OCI-LY1 (cell line): Measurements from ENCODE around the gene MYB.

ENCODE experiments used
- H2AFZ ChIP-seq: fragments of 200-600 bp; sonication (generic), shearing (Covaris generic); 2 replicates; pipeline ENCODE4 v1.6.0; 2014; ENCODE audit warnings: antibody characterized with exemption, mild to moderate bottlenecking, low read length
- H3F3A ChIP-seq: fragments of 200-600 bp; sonication (generic), shearing (Covaris generic); 2 replicates; pipeline ENCODE4 v1.6.0; 2014; ENCODE audit warnings: mild to moderate bottlenecking, antibody characterized with exemption, low read length, moderate library complexity; ENCODE audit not compliant: insufficient read depth
- H3K27ac ChIP-seq: fragments of 200-600 bp; sonication (generic); 2 replicates; pipeline ENCODE4 v1.5.1; 2014; ENCODE audit warnings: low read length, mixed run types, mild to moderate bottlenecking, low read depth; ENCODE audit not compliant: poor library complexity, severe bottlenecking
- H3K27me3 ChIP-seq: fragments of 200-600 bp; sonication (generic); 2 replicates; pipeline ENCODE4 v1.6.0; 2014; ENCODE audit warnings: antibody characterized with exemption, mild to moderate bottlenecking, low read length, moderate library complexity; ENCODE audit not compliant: insufficient read depth
- H3K36me3 ChIP-seq: fragments of 200-600 bp; sonication (generic); 2 replicates; pipeline ENCODE4 v1.6.1; 2014; ENCODE audit warnings: mild to moderate bottlenecking, antibody characterized with exemption, low read length, moderate library complexity, mixed read lengths; ENCODE audit not compliant: insufficient read depth
- H3K4me1 ChIP-seq: fragments of 200-600 bp; sonication (generic); 2 replicates; pipeline ENCODE4 v1.5.1; 2014; ENCODE audit warnings: mild to moderate bottlenecking, low read length, moderate library complexity; ENCODE audit not compliant: insufficient read depth, severe bottlenecking
- H3K4me2 ChIP-seq: fragments of 200-600 bp; sonication (generic), shearing (Covaris generic); 2 replicates; pipeline ENCODE4 v1.6.1; 2014; ENCODE audit warnings: low read length
- H3K4me3 ChIP-seq: fragments of 200-600 bp; sonication (generic); 2 replicates; pipeline ENCODE4 v1.5.1; 2014; ENCODE audit warnings: low read length, low read depth, mild to moderate bottlenecking, mixed read lengths; ENCODE audit not compliant: poor library complexity, severe bottlenecking
- H3K79me2 ChIP-seq: fragments of 200-600 bp; shearing (Covaris generic); 2 replicates; pipeline ENCODE4 v1.6.1; 2016; ENCODE audit warnings: mixed run types, low read length, mixed read lengths; ENCODE audit not compliant: insufficient read depth
- H3K9ac ChIP-seq: fragments of 200-600 bp; sonication (generic), shearing (Covaris generic); 2 replicates; pipeline ENCODE4 v1.6.1; 2014; ENCODE audit warnings: mild to moderate bottlenecking, low read length, mixed read lengths
- H3K9me2 ChIP-seq: fragments of 200-600 bp; sonication (generic), shearing (Covaris generic); 2 replicates; pipeline ENCODE4 v1.6.1; 2014; ENCODE audit warnings: low read depth, mild to moderate bottlenecking, low read length, mixed read lengths
- H3K9me3 ChIP-seq: fragments of 200-600 bp; shearing (Covaris generic); 2 replicates; pipeline ENCODE4 v1.6.1; 2014; ENCODE audit warnings: low read length, mixed read lengths
- H4K20me1 ChIP-seq: fragments of 200-600 bp; sonication (generic), shearing (Covaris generic); 2 replicates; pipeline ENCODE4 v1.6.0; 2016; ENCODE audit warnings: mild to moderate bottlenecking, low read length; ENCODE audit not compliant: insufficient read depth
- EZH2 ChIP-seq: fragments of 200-600 bp; sonication (generic), shearing (Covaris generic); IDR thresholded peaks from 2 replicates; pipeline ENCODE4 v1.8.0; 2017; ENCODE audit warnings: borderline replicate concordance, mixed run types, mild to moderate bottlenecking, antibody characterized with exemption, low read length, moderate library complexity, mixed read lengths
- TF ChIP-seq, protein P1 (sequence below): fragments of 200-600 bp; sonication (generic), shearing (Covaris generic); IDR thresholded peaks from 2 replicates; pipeline ENCODE4 v1.5.1; 2017; ENCODE audit warnings: mild to moderate bottlenecking, antibody characterized with exemption, low read length, moderate library complexity, mixed read lengths

The MYB gene

DNA sequence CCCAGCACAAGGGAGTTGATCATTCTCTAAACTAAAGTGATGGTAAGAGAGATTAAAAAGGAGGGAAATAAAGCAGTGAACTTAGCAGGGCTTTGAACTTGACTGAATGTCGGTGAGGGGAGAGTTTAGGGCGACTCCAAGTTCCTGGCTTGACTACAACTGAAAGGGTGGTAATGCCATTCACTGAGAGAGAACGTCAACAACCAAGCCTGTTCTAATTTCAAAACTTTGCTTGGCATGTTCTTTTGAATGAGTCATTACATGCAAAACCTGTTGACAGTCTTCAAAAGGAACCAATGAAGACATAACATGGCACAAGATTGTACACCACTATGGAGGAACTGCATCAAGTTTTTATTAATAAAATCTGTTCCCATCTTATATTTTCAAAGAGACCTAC lies 10.3 kb upstream of the MYB start:
- H3K4me2 ChIP-seq = no peak overlapping the region
- TF ChIP-seq, protein P1, sequence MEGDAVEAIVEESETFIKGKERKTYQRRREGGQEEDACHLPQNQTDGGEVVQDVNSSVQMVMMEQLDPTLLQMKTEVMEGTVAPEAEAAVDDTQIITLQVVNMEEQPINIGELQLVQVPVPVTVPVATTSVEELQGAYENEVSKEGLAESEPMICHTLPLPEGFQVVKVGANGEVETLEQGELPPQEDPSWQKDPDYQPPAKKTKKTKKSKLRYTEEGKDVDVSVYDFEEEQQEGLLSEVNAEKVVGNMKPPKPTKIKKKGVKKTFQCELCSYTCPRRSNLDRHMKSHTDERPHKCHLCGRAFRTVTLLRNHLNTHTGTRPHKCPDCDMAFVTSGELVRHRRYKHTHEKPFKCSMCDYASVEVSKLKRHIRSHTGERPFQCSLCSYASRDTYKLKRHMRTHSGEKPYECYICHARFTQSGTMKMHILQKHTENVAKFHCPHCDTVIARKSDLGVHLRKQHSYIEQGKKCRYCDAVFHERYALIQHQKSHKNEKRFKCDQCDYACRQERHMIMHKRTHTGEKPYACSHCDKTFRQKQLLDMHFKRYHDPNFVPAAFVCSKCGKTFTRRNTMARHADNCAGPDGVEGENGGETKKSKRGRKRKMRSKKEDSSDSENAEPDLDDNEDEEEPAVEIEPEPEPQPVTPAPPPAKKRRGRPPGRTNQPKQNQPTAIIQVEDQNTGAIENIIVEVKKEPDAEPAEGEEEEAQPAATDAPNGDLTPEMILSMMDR = no peak
- no peak for TF ChIP-seq EZH2
- no peaks in the 10 kb centered on the region for H3K4me1 ChIP-seq
- no peaks in the 10 kb centered on the region for H3K9me2 ChIP-seq
- H2AFZ ChIP-seq = no peak overlapping the region
- H3K9me3 ChIP-seq = no peaks in the 10 kb centered on the region
- no peak overlapping the region for H3K9ac ChIP-seq
- no peaks in the 10 kb centered on the region for H3K36me3 ChIP-seq
- no peaks in the 10 kb centered on the region for H3K27me3 ChIP-seq
- no peak overlapping the region for H3K4me3 ChIP-seq
- H3F3A ChIP-seq = no peaks in the 10 kb centered on the region
- no peaks in the 10 kb centered on the region for H3K79me2 ChIP-seq
- no peaks in the 10 kb centered on the region for H4K20me1 ChIP-seq
- H3K27ac ChIP-seq = no peak overlapping the region

DNA sequence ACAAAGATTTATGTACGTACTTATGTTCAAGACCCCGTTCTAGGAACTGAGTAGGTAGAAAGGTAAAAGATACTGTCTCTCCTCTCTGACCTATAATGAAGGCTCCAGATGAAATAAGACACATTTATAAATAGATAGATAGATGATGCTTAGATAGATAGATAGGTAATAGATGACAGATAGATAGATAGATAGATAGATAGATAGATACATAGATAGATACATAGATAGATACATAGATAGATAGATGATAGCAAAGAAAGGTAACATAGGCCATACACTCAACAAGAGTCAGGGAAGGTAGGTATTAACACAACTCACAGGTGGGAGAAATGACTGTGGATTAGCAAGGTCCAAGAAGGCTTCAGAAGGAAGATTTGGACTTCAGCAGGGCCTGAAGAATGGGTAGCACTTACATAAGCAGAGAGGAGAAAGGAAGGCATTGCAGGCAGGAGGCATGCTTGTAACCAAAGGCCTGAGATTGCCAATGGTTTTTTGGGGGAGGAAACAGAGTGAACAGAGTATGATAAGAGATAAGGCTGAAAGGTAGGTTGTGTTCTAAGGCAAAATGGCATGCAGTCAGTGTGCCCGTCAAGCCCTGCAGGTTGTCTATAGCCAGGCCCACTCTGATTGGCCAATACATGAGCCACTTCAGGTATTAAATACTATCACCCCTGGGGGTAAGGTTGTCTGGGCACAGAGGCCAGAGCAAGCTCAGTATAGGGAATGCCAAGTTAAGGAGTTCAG lies 7.7 kb upstream of the MYB start:
- Histone ChIP-seq H3K9ac (no peak overlapping the region), H3K27me3 (no peaks in the 10 kb centered on the region), H3K27ac (no peak overlapping the region), H4K20me1 (no peaks in the 10 kb centered on the region), H3K4me1 (peaks cover 14% of the 10 kb centered on the region), H3K4me3 (no peak overlapping the region), H3K4me2 (no peak overlapping the region), H3K79me2 (no peaks in the 10 kb centered on the region), H3F3A (no peaks in the 10 kb centered on the region), H3K36me3 (no peaks in the 10 kb centered on the region), H3K9me2 (no peaks in the 10 kb centered on the region), H3K9me3 (no peaks in the 10 kb centered on the region), H2AFZ (no peak overlapping the region)
- no peak for TF ChIP-seq EZH2
- TF ChIP-seq, protein P1 = no peak

DNA sequence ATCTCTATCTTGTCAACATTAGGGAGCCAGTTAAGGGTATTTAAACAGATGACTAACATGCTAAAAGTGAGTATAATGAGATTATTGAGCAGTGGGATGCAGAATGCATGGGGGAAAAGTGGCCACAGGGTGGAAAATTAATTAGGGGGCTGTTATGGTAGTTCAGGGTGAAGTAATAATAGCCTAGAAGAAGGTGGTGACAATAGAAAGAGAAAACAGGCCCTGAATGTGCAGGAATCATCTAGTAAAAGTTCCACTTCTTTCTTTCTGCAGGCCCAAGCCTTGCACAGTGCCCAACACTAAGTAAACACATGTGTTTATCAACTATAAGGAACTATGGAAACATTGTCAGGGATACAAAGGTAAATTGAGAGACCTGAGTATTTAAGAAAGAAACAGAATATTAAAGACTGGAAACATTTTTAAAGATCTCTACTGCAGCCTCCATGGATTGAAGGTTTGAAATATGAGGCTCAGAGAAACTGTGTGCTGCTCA lies 7.1 kb upstream of the MYB start:
- Histone ChIP-seq H3K36me3 (no peaks in the 10 kb centered on the region), H3K9me3 (no peaks in the 10 kb centered on the region), H3K27ac (no peak overlapping the region), H4K20me1 (no peaks in the 10 kb centered on the region), H3K4me2 (no peak overlapping the region), H3K27me3 (no peaks in the 10 kb centered on the region), H3F3A (0 out of 2 replicates have a peak, but pooled peaks cover 4% of the 10 kb centered on the region), H3K4me3 (no peak overlapping the region), H2AFZ (no peak overlapping the region), H3K9me2 (no peaks in the 10 kb centered on the region), H3K9ac (no peak overlapping the region), H3K4me1 (peaks cover 20% of the 10 kb centered on the region), H3K79me2 (no peaks in the 10 kb centered on the region)
- no peak for TF ChIP-seq EZH2
- TF ChIP-seq, protein P1 = no peak
